GM19240 (cell line): ENCODE data around the gene SRC.

ENCODE experiments used
- DNase-seq: peaks from one replicate; pipeline ENCODE4 v3.0.0; 2011; ENCODE audit warnings: low spot score; ENCODE audit not compliant: insufficient read length

Gene SRC

DNA sequence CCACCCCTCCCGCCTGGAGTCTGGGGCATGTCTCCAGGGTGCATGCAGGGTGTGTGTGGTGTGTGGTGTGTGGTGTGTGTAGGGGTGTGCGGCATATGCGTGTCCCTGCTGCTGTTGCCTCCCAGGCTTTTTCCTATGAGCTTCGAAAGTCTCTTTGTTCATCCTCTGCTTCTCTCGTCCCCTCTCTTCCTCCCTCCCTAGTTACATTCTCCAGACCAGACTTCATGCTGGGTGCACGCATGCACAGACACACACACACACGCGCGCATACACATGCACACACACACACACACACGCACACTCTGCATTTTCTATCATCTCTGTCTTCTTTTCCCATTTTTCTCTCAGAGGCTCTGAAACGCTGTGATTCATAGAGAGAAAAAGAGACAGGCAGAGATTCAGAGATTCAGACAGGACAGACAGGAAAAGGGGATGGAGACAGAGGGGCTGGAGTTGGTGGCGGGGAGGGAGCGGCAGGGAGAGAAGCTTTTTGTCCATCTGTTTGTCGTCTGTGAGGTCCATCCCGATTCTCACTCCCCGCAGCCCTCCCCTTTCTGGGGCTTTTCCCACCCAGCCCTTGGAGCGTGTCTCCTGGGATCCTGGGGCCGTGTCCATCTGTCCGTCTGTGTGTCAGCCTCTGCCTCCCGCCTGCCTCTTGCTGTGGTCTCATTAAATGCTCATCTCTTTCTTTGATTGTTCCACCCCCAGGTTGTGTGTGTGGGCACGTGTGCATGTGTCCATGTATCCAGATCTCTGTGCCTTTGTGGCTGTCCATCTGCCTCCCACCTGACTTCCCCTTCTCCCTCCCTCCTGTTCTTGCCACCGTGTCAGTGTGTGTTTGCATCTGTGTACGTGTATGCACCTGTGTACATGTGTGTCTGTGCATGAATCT lies 62.6 kb downstream of the SRC start:
- DNase-seq: no peak

- DNase-seq: no peak
Observed at GRCh38 chr20:37411408-37412219, 65.7 kb downstream of the SRC start.

- DNase-seq: no peak
Observed at GRCh38 chr20:37413023-37413334, 67.0 kb downstream of the SRC start.

DNA sequence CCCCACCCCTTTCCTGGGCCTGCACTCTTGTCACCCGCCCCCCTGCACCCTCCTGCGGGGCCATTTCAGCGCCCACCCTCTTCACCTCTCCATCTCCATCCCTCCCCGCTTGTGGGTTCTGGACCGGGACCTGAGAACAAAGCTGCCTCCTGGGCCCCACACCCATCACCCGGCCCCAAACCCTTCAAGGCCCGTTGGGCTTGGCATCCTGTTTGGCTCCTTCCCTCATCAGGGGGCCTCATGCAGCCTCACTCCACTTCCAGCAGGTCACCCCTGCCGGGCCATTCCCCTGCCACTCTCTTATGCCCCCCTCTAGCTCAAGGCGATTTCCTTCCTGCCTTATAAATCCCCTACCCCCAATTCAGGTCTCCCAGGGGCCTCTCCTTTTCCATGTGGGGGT lies 67.4 kb downstream of the SRC start:
- DNase-seq: no peak

- no peak for DNase-seq
Observed at GRCh38 chr20:37414224-37415035, 68.5 kb downstream of the SRC start.

GRCh38 chr20:37415118-37416085 lies 69.5 kb downstream of the SRC start:
- DNase-seq: no peak

DNA sequence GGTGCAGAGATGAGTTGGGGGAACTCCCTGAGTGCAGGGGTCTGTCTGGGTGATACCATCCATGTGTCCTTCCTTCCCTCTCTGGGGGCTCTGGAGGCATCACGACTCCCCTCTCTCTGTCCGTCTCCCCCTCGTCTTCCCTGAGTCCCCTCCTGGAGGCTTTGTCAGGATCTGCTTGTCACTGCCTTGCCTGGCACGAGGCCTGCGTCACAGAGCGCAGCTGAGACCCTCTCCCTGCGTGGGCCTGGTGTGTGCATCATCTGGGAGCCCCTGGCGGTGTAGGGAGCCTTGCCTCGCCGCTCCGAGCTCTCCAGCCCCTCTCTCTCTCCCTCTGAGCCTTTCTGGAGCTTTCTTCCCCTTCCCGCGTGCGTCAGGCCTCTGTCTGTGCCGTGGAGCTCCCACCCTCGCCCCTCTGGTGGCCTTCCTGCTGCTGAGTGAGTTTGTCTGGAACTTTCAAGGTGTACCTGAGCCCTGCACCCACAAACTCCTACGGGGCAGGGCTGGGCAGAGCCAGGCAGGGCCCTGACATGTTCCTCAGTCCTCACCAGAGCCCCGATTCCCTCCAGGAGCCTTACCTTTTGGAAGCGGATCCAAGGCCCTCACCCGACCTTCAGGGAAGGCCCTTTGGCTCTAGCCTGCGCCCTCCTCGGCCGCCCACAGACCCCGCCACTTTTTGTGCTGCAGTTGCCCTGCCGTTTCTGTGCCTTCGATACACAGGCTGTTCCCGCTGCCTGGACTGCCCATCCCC lies 70.3 kb downstream of the SRC start:
- DNase-seq: no peak

- no peak for DNase-seq
Observed at GRCh38 chr20:37416848-37417616, 71.1 kb downstream of the SRC start.

- DNase-seq: no peak
Observed at GRCh38 chr20:37417617-37418467, 71.9 kb downstream of the SRC start.

DNA sequence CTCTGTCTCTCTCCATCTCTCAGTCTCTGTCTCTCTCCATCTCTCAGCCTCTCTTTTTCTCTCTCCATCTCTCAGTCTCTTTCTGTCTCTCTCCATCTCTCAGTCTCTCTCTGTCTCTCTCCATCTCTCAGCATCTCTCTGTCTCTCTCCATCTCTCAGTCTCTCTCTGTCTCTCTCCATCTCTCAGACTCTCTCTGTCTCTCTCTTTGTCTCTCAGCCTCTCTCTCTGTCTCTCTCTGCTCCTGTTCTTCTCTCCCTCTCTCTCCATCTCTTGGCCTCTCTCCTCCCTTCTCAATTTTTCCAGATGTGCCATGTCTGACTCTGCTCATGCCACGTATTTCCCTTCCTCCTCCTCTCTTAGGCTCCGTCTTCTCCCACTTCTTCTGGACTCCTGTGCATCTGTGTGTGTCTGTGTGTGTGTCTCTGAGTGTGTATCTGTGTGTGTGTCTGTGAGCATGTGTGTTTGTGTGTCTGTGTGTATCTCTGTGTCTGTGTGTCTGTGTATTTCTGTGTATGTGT lies 72.7 kb downstream of the SRC start:
- no peak for DNase-seq

GRCh38 chr20:37419307-37419706 lies 73.4 kb downstream of the SRC start:
- no peak for DNase-seq

GRCh38 chr20:37419774-37420542 lies 74.0 kb downstream of the SRC start:
- no peak for DNase-seq

- DNase-seq: no peak
Observed at GRCh38 chr20:37420610-37421009, 74.7 kb downstream of the SRC start.

- DNase-seq: no peak
Observed at GRCh38 chr20:37421060-37421905, 75.3 kb downstream of the SRC start.

DNA sequence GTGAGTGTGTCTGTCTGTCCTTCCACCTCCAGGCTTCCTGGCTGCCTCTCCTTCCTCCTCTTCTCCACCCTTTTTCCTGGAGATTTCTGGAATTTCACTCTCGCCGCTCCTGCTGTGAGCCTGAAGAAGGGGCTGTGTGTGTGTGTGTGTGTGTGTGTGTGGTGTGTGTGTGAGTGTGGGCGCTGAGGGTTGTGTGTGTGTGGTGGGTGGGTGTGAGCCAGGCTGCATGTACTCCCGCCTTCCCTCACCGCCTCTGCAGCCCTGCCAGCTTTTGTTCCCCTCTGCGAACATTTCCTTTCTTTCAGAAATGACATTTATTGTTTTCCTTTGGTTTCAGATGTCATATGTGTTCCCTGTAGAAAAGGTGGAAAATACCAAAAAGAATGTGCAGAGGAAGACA lies 76.0 kb downstream of the SRC start:
- DNase-seq: no peak

- DNase-seq: no peak
Observed at GRCh38 chr20:37422791-37423286, 76.9 kb downstream of the SRC start.
